Measurements from ENCODE around the gene IRF9. TPM values are rescaled to one million over a fixed set of nuclear protein-coding genes. Genes with fewer than 3 reads are reported as not detected.

IRF9 gene
- total and polyA plus RNA-seq, 2 experiments from 2014 or later = 33.7 to 66.9 TPM

GRCh38 chr14:24138396-24139271 is 22.4 kb upstream of the IRF9 start:
- H3K27ac ChIP-seq = no peak overlapping the region
- H3K9me2 ChIP-seq (replicated peaks; ENCODE audit: insufficient read depth) = no peaks in the 10 kb centered on the region
- no peak overlapping the region for H3K4me3 ChIP-seq
- 96% methylated on average over 13 of the region's 13 CpGs for WGBS (ENCODE audit: low lambda C conversion rate, missing lambda C conversion rate)
- H3K4me1 ChIP-seq (ENCODE audit: insufficient read depth) = peaks cover 7% of the 10 kb centered on the region
- no peak for DNase-seq (ENCODE audit: low spot score)
- H3K27me3 ChIP-seq = no peaks in the 10 kb centered on the region
- H3K4me2 ChIP-seq = no peak overlapping the region
- no peaks in the 10 kb centered on the region for H3K36me3 ChIP-seq (replicated peaks; ENCODE audit: insufficient read depth, low read depth)
- TF ChIP-seq EZH2 (IDR thresholded peaks at IDR 0.05; ENCODE audit: borderline replicate concordance) = no peak
- TF ChIP-seq CTCF (IDR thresholded peaks at IDR 0.05; ENCODE audit: poor library complexity) = no peak
- no peak for TF ChIP-seq EZH2phosphoT487 (IDR thresholded peaks at IDR 0.05; ENCODE audit: low read depth, severe bottlenecking, unreplicated experiment)
- peaks cover 3% of the 10 kb centered on the region for H4K20me1 ChIP-seq (ENCODE audit: insufficient read depth, poor library complexity, severe bottlenecking)
- peaks cover 43% of the 10 kb centered on the region for H3K79me2 ChIP-seq
- H3K9me3 ChIP-seq (ENCODE audit: low read depth) = no peaks in the 10 kb centered on the region
- no peak overlapping the region for H2AFZ ChIP-seq

GRCh38 chr14:24139272-24139934 is 21.7 kb upstream of the IRF9 start:
- Histone ChIP-seq H3K27me3 (no peaks in the 10 kb centered on the region), H3K4me2 (peak overlapping the region; percentile 97), H3K36me3 (replicated peaks; ENCODE audit: insufficient read depth, low read depth) (no peaks in the 10 kb centered on the region), H3K9me3 (ENCODE audit: low read depth) (no peaks in the 10 kb centered on the region), H3K4me1 (ENCODE audit: insufficient read depth) (peaks cover 7% of the 10 kb centered on the region), H3K9me2 (replicated peaks; ENCODE audit: insufficient read depth) (no peaks in the 10 kb centered on the region), H4K20me1 (ENCODE audit: insufficient read depth, poor library complexity, severe bottlenecking) (peaks cover 3% of the 10 kb centered on the region), H3K4me3 (no peak overlapping the region), H3K27ac (no peak overlapping the region), H3K79me2 (peaks cover 45% of the 10 kb centered on the region), H2AFZ (no peak overlapping the region)
- 93% methylated on average over 9 of the region's 9 CpGs for WGBS (ENCODE audit: low lambda C conversion rate, missing lambda C conversion rate)
- no peak for DNase-seq (ENCODE audit: low spot score)
- TF ChIP-seq CTCF (IDR thresholded peaks at IDR 0.05; ENCODE audit: poor library complexity) = no peak
- no peak for TF ChIP-seq EZH2phosphoT487 (IDR thresholded peaks at IDR 0.05; ENCODE audit: low read depth, severe bottlenecking, unreplicated experiment)
- TF ChIP-seq EZH2 (IDR thresholded peaks at IDR 0.05; ENCODE audit: borderline replicate concordance) = no peak

GRCh38 chr14:24141097-24141880 is 19.8 kb upstream of the IRF9 start, which contains the start of gene EMC9:
EMC9 (minus strand) TSS chr14:24141591; CDS start chr14:24141304, 287 bp downstream.
- Histone ChIP-seq H3K4me2 (peak within 1 kb of the TSS; percentile 97), H3K79me2 (peaks cover 59% of the 10 kb centered on the region), H4K20me1 (ENCODE audit: insufficient read depth, poor library complexity, severe bottlenecking) (peaks cover 3% of the 10 kb centered on the region), H2AFZ (peak within 1 kb of the TSS; percentile 44), H3K4me3 (peak within 1 kb of the TSS; percentile 27), H3K9me3 (ENCODE audit: low read depth) (no peaks in the 10 kb centered on the region), H3K27ac (peak within 1 kb of the TSS; percentile 75), H3K9me2 (replicated peaks; ENCODE audit: insufficient read depth) (no peaks in the 10 kb centered on the region), H3K36me3 (replicated peaks; ENCODE audit: insufficient read depth, low read depth) (no peaks in the 10 kb centered on the region), H3K27me3 (no peaks in the 10 kb centered on the region), H3K4me1 (ENCODE audit: insufficient read depth) (peaks cover 16% of the 10 kb centered on the region)
- 2% methylated on average over 59 of the region's 65 CpGs for WGBS (ENCODE audit: low lambda C conversion rate, missing lambda C conversion rate)
- peak; percentile 100 for DNase-seq (ENCODE audit: low spot score)
- TF ChIP-seq EZH2phosphoT487 (IDR thresholded peaks at IDR 0.05; ENCODE audit: low read depth, severe bottlenecking, unreplicated experiment) (no peak), CTCF (IDR thresholded peaks at IDR 0.05; ENCODE audit: poor library complexity) (peak; percentile 28), EZH2 (IDR thresholded peaks at IDR 0.05; ENCODE audit: borderline replicate concordance) (no peak)

All from hepatocyte (in vitro differentiated cells).